ENCODE measurements around the gene VWC2. TPM values are rescaled to one million over a fixed set of nuclear protein-coding genes. Genes with fewer than 3 reads are reported as not detected.

Gene VWC2
- total and polyA plus RNA-seq, 4 donors, result 0.02 to 0.09 TPM; not detected in 2

- WGBS, 2 donors, result 81 to 85% methylated on average over 2 of the region's 2 CpGs
- H3K4me3 ChIP-seq, result no peak overlapping the region
- no peak overlapping the region for H3K27ac ChIP-seq (ENCODE audit: low read depth in 1 of 2, low read length in 1 of 2)
- H3K9ac ChIP-seq (ENCODE audit: insufficient read depth in 1 of 2, low read length in 2 of 2), result no peak overlapping the region
- no peaks in the 10 kb centered on the region for H3K4me1 ChIP-seq (ENCODE audit: control insufficient read depth in 5 of 5, insufficient read depth in 5 of 5, low read length in 5 of 5)
- H3K36me3 ChIP-seq (ENCODE audit: control insufficient read depth in 4 of 4, insufficient read depth in 4 of 4, low read length in 4 of 4), result no peaks in the 10 kb centered on the region
- ATAC-seq (ENCODE audit: insufficient read depth, low FRiP score), result no peak
- TF ChIP-seq CTCF (IDR thresholded peaks at IDR 0.05; ENCODE audit: control extremely low read depth, extremely low read depth), result no peak
- DNase-seq, result no peak
- no peaks in the 10 kb centered on the region for H3K27me3 ChIP-seq (ENCODE audit: control insufficient read depth in 3 of 3, insufficient read depth in 3 of 3, low read length in 2 of 3)
- H3K9me3 ChIP-seq (ENCODE audit: control insufficient read depth in 4 of 4, insufficient read depth in 3 of 4, low read length in 3 of 4), result peaks cover 0 to 3% (median 0%) of the 10 kb centered on the region in 4 donors
Measured at GRCh38 chr7:49892481-49892880, 119.0 kb downstream of the VWC2 start.

GRCh38 chr7:49893131-49893530 is 119.7 kb downstream of the VWC2 start:
- DNase-seq (no peak), ATAC-seq (ENCODE audit: insufficient read depth, low FRiP score) (no peak)
- H3K27ac ChIP-seq (ENCODE audit: low read depth in 1 of 2, low read length in 1 of 2), result no peak overlapping the region
- H3K27me3 ChIP-seq (ENCODE audit: control insufficient read depth in 3 of 3, insufficient read depth in 3 of 3, low read length in 2 of 3), result no peaks in the 10 kb centered on the region
- no peaks in the 10 kb centered on the region for H3K4me1 ChIP-seq (ENCODE audit: control insufficient read depth in 5 of 5, insufficient read depth in 5 of 5, low read length in 5 of 5)
- H3K9ac ChIP-seq (ENCODE audit: insufficient read depth in 1 of 2, low read length in 2 of 2), result no peak overlapping the region
- TF ChIP-seq CTCF (IDR thresholded peaks at IDR 0.05; ENCODE audit: control extremely low read depth, extremely low read depth), result no peak
- H3K36me3 ChIP-seq (ENCODE audit: control insufficient read depth in 4 of 4, insufficient read depth in 4 of 4, low read length in 4 of 4), result no peaks in the 10 kb centered on the region
- peaks cover 0 to 3% (median 0%) of the 10 kb centered on the region in 4 donors for H3K9me3 ChIP-seq (ENCODE audit: control insufficient read depth in 4 of 4, insufficient read depth in 3 of 4, low read length in 3 of 4)
- no peak overlapping the region for H3K4me3 ChIP-seq
- WGBS, 2 donors, result 72 to 76% methylated on average over 4 of the region's 4 CpGs

GRCh38 chr7:49894543-49894942 is 121.1 kb downstream of the VWC2 start:
- peak overlapping the region in 1 of 2 donors; percentile 45 for H3K27ac ChIP-seq (ENCODE audit: low read depth in 1 of 2, low read length in 1 of 2)
- H3K36me3 ChIP-seq (ENCODE audit: control insufficient read depth in 4 of 4, insufficient read depth in 4 of 4, low read length in 4 of 4), result no peaks in the 10 kb centered on the region
- peaks cover 0 to 3% (median 0%) of the 10 kb centered on the region in 4 donors for H3K9me3 ChIP-seq (ENCODE audit: control insufficient read depth in 4 of 4, insufficient read depth in 3 of 4, low read length in 3 of 4)
- no peak for TF ChIP-seq CTCF (IDR thresholded peaks at IDR 0.05; ENCODE audit: control extremely low read depth, extremely low read depth)
- no peak for ATAC-seq (ENCODE audit: insufficient read depth, low FRiP score)
- H3K4me1 ChIP-seq (ENCODE audit: control insufficient read depth in 5 of 5, insufficient read depth in 5 of 5, low read length in 5 of 5), result no peaks in the 10 kb centered on the region
- 86 to 91% methylated on average over 4 of the region's 4 CpGs for WGBS, 2 donors
- DNase-seq, result no peak
- H3K4me3 ChIP-seq, result no peak overlapping the region
- H3K27me3 ChIP-seq (ENCODE audit: control insufficient read depth in 3 of 3, insufficient read depth in 3 of 3, low read length in 2 of 3), result no peaks in the 10 kb centered on the region
- no peak overlapping the region for H3K9ac ChIP-seq (ENCODE audit: insufficient read depth in 1 of 2, low read length in 2 of 2)

- DNase-seq (no peak), ATAC-seq (ENCODE audit: insufficient read depth, low FRiP score) (no peak)
- no peaks in the 10 kb centered on the region for H3K4me1 ChIP-seq (ENCODE audit: control insufficient read depth in 5 of 5, insufficient read depth in 5 of 5, low read length in 5 of 5)
- WGBS, 2 donors, result 90% methylated on average over 8 of the region's 8 CpGs
- H3K9ac ChIP-seq (ENCODE audit: insufficient read depth in 1 of 2, low read length in 2 of 2), result no peak overlapping the region
- no peak for TF ChIP-seq CTCF (IDR thresholded peaks at IDR 0.05; ENCODE audit: control extremely low read depth, extremely low read depth)
- no peaks in the 10 kb centered on the region for H3K27me3 ChIP-seq (ENCODE audit: control insufficient read depth in 3 of 3, insufficient read depth in 3 of 3, low read length in 2 of 3)
- no peaks in the 10 kb centered on the region for H3K36me3 ChIP-seq (ENCODE audit: control insufficient read depth in 4 of 4, insufficient read depth in 4 of 4, low read length in 4 of 4)
- H3K4me3 ChIP-seq, result no peak overlapping the region
- no peaks in the 10 kb centered on the region for H3K9me3 ChIP-seq (ENCODE audit: control insufficient read depth in 4 of 4, insufficient read depth in 3 of 4, low read length in 3 of 4)
- H3K27ac ChIP-seq (ENCODE audit: low read depth in 1 of 2, low read length in 1 of 2), result no peak overlapping the region
Measured at GRCh38 chr7:49911909-49912308, 138.5 kb downstream of the VWC2 start.

All from lung (tissue), 12 donors.